OCI-LY3 (cell line): ENCODE measurements around the gene NRP1.

Experiments
- EZH2phosphoT487 ChIP-seq: fragments of 200-600 bp; shearing (Covaris generic); IDR thresholded peaks from 2 replicates; pipeline ENCODE4 v1.6.1; 2018; ENCODE audit warnings: antibody characterized with exemption, mixed run types, low read depth
- TF ChIP-seq, protein P1 (sequence below): fragments of 200-600, 300-600 bp; sonication (generic); IDR thresholded peaks from 2 replicates; pipeline ENCODE4 v1.5.1; 2014; ENCODE audit warnings: antibody characterized with exemption, low read length, low read depth

DNA sequence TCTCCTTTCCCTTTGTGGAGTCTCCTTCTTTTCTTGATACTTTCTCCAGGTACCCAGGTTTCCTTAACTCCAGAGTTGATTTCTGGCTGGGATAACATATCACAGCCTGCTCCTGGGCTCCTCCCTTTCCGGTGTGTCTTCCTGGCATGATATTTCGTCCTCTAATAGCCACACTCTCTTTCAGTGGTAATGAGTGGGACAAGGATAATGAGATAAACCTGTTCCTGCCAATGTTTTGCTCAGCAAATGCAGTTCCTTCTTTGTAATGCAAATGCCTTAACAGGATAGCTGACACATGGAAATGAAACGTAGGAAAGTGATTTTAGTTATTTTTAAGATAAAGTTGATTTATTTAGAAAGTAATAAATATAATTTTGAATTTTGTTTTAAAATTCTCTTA is 168.6 kb downstream of the NRP1 start:
- TF ChIP-seq, protein P1, sequence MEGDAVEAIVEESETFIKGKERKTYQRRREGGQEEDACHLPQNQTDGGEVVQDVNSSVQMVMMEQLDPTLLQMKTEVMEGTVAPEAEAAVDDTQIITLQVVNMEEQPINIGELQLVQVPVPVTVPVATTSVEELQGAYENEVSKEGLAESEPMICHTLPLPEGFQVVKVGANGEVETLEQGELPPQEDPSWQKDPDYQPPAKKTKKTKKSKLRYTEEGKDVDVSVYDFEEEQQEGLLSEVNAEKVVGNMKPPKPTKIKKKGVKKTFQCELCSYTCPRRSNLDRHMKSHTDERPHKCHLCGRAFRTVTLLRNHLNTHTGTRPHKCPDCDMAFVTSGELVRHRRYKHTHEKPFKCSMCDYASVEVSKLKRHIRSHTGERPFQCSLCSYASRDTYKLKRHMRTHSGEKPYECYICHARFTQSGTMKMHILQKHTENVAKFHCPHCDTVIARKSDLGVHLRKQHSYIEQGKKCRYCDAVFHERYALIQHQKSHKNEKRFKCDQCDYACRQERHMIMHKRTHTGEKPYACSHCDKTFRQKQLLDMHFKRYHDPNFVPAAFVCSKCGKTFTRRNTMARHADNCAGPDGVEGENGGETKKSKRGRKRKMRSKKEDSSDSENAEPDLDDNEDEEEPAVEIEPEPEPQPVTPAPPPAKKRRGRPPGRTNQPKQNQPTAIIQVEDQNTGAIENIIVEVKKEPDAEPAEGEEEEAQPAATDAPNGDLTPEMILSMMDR, result no peak
- TF ChIP-seq EZH2phosphoT487, result no peak
